GM19397 (cell line): ENCODE results near the gene FAH.
A peak's percentile ranks its signal among the peaks of the same experiment; 100 is the strongest.
"Not testable (repeated sequence)": the region's sequence is repeated elsewhere in the genome, so short reads cannot be mapped to it uniquely, and the experiment has no call there.

Experiments used
- ATAC-seq: cut with Tn5 transposase; IDR thresholded peaks from one replicate; pipeline ENCODE4 v1.9.1; 2021; ENCODE audit warnings: mild to moderate bottlenecking, moderate library complexity; ENCODE audit not compliant: unreplicated experiment

The FAH gene

GRCh38 chr15:80151148-80151547 lies 1.7 kb upstream of the FAH start:
- ATAC-seq, result no peak

- ATAC-seq, result no peak
Observed at GRCh38 chr15:80151576-80151975, 1.2 kb upstream of the FAH start.

DNA sequence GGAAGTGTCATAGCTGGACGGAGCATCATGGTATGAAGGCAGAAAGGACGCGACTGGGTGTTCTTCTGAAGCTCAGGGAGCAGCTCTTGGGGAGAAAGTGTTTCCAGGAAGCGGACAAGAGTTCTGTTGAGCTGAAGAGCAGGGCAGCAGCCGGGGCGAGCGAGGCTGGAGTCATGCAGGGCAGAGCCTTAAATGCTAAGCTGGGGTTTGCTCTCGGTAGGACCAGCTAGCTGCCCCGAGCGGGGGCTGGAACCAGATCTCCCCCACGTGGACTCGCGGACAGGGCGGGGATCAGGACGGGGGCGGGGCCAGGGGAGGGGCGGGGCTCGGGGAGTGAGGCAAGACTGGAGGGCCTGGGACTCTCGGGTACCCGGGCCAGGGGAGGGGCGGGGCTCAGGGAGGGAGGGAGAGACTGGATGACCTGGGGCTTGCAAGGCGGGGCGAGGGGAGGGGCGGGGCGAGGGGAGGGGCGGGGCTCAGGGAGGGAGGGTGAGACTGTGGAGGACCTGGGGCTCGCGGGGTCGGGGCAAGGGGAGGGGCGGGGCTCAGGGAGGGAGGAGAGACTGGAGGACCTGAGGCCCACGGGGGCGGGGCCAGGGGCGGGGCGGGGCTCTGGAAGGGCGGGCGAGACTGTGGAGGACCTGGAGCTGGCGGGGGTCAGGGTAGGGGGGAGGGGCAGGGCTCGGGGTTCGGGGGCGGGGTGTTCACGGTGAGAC lies 461 bp upstream of the FAH start:
- peak; percentile 46 for ATAC-seq

DNA sequence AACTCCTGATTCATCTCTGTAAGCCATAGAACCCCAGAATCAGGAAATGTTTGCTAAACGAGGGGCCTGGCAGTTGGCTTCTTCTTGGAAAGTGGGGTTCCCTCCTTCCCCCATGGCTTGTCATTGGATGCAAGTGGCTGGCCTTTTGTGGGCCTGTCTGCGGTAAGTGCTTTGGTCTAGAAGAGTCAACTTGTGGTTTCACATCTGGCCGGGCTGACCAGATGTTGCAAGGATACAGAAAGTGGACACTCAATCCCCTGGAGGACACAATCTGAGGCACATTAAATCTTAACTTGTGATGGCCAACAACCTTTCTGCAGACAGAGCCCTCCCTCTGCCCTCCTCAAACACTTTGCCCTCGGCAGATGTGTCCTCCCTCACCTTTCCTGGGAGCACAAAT lies 1.1 kb downstream of the FAH start:
- no peak for ATAC-seq

- ATAC-seq, result no peak
Observed at GRCh38 chr15:80154336-80154735, 1.5 kb downstream of the FAH start.

DNA sequence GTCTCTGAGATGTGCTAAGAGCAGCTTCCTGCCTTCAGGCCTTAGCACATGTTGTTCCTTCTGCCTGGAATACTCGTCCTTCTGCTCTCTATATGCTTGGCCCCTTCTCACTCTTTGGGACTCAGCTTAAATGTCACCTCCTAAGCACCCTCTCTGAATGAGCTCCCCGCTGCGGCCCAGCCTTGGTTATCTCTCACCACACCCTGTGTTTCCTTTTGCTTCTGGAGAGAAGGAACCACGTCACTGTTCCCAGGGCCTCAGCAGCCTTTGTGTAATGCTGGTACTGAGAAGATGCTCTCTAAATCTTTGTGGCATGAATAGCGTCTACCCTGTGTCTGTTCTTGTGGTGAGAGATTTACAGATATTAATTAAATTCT lies 2.2 kb downstream of the FAH start:
- no peak for ATAC-seq

DNA sequence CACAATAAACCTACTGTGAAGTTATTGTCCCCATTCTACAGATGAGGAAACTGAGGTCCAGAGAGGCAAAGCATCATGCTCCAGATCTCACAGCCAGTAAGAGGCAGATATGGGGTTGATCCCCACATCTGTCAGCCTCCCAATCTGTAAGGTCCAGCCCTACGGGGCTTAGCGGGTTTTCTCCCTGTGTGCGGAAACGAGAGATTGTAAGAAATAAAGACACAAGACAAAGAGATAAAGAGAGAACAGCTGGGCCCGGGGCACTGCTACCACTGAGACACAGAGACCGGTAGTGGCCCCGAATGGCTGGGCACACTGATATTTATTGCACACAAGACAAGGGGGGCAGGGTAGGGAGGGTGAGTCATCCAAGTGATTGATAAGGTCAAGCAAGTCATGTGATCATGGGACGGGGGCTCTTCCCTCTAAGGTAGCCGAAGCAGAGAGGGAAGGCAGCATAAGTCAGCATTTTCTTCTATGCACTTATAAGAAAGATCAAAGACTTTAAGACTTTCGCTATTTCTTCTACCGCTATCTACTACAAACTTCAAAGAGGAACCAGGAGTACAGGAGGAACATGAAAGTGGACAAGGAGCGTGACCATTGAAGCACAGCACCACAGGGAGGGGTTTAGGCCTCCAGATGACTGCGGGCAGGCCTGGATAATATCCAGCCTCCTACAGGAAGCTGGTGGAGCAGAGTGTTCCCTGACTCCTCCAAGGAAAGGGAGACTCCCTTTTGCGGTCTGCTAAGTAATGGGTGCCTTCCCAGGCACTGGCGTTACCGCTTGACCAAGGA lies 2.8 kb downstream of the FAH start:
- not testable (repeated sequence) for ATAC-seq

- no peak for ATAC-seq
Observed at GRCh38 chr15:80156176-80156720, 3.4 kb downstream of the FAH start.

GRCh38 chr15:80157215-80157614 lies 4.4 kb downstream of the FAH start:
- ATAC-seq, result no peak

- no peak for ATAC-seq
Observed at GRCh38 chr15:80159301-80159700, 6.5 kb downstream of the FAH start.

- no peak for ATAC-seq
Observed at GRCh38 chr15:80159811-80160569, 7.2 kb downstream of the FAH start.

DNA sequence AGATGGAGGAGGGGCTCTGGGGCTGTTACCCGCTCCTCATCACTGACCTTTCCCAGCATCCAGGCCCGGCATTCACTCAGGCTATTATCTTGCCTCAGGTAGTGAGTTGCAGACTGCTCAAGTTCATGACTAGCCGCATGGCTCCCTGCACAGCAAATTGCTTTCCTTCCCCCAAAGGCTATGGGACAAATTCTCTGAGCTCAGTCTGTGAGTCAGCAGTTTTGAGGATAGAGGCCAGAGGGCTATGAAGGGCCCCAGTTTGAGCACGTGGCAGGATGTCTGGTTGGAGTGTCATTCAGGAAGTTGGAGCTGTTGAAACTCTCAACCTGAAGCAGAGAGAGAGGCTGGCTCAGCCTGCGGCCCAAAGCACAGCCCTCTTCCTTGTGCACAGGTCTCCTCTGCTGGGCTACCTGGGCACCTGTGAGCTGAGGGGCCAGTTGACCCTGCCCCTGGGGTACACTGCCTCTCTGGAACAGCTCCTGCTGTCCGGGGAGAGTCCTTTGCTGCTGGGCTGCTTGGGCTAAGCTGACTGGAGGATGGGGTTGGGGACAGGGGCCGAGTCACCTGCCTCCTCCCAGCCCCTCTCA lies 7.9 kb downstream of the FAH start:
- peak; percentile 77 for ATAC-seq

DNA sequence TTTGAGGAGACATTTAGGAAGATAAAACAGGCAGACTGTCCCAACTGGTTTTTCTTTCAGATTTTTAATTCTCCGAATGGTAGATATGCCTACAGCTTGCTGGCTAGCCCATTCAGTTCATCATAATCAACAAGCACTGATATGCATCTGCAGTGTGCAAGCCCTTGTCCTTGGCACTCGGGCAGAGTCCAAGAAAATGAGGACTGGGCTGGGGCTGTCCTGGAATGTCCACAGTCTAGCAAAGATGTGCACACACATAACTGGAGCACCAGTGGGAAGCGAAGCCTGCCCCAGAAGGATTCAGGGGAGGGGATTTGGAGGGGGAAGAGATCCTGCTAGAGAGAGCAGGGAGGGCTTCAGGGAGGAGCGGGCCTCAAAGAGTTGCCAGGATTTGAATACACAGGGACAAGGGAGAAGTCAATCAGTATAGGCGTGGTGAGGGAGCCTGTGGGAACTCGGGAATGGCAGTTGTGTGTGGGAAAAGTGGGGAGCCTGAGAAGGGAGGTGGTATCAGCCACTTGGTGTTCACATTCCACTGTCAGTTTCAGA lies 8.7 kb downstream of the FAH start:
- ATAC-seq, result no peak

- ATAC-seq, result no peak
Observed at GRCh38 chr15:80162059-80162554, 9.3 kb downstream of the FAH start.

DNA sequence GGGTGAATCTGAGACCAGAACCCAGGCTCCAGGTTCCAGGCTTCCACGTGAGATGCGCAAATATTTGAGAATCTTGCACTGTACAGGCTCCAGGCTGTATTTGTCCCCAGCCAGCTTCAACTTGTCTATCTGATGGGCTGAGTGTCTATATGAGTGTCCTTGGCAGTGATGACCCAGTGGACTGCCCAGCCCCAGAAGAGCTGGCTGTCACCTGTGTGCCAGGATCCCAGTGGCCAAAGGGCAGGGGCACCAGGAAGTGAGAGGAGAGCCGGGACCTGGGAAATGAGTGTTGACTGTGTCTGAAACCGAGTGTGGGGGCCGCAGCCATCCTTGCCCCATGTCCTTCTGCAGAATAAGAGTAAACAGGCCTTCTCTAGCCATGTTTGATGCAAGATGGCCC lies 10.4 kb downstream of the FAH start:
- ATAC-seq, result no peak

DNA sequence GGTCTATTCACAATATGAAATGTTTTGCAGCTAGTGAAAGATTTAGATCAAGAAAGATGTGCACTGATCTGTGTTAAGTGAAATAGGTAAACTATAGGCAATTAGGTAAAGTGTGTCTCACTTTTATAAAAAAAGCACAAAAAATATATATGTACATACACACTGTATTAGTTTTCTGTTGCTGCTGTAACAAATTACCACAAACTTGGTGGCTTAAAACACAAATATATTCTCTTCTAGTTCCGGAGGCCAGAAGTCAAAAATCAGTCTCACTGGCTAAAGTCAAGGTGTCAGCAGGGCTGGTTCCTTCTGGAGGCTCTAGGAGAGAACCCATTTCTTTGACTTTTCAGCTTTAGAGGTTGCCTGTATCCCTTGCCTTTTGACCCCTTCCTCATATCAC lies 11.1 kb downstream of the FAH start:
- ATAC-seq, result no peak

GRCh38 chr15:80167936-80168335 lies 15.1 kb downstream of the FAH start:
- ATAC-seq, result no peak

DNA sequence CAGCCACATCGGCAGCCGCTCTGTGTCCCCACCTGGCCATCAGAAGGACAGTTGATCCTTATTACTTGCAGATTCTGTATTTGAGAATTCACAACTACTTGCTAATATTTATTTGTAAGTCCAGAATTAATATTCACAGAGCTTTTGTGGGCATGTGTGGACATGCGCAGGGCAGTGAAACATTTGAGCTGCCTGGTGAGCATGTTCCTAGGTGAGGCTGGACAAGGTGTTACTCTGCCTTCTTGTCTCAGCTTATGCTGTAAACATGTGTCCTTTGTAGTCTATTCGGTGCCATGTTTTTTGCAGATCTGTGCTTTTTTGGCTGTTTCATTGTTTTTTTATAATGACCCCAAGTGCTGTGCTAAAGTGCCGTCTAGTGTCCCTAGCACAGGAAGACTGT lies 15.6 kb downstream of the FAH start:
- ATAC-seq, result no peak

GRCh38 chr15:80169768-80170357 lies 17.1 kb downstream of the FAH start:
- no peak for ATAC-seq

DNA sequence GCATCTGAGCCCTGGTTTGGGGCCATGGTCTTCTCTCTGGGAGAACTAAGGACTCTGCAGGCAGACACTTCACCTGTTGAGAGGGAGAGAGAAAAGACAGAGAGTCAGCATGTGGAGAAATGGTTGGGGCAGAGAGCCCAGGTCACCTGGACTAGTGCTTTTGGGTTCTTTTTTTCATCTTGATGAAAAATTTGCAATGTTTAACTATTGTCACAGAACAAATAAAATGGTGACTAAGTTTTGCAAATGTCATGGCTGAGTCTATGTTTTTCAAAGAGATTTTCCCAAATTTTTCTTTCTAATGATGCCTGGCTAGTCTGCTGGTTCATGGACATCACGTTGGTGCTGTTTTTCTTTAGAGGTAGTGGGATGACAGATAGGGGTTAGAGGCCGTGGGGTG lies 17.8 kb downstream of the FAH start:
- no peak for ATAC-seq
